ENCODE measurements around the gene EIF1AX.
"Not testable (repeated sequence)": the region's sequence is repeated elsewhere in the genome, so short reads cannot be mapped to it uniquely, and the experiment has no call there.

Gene EIF1AX

GRCh38 chrX:20141281-20142220 is at the start of gene EIF1AX:
Gene EIF1AX (minus strand): TSS chrX:20141838. CDS start chrX:20141640, 198 bp downstream.
- peak; percentile 95 for DNase-seq (ENCODE audit: low spot score)

DNA sequence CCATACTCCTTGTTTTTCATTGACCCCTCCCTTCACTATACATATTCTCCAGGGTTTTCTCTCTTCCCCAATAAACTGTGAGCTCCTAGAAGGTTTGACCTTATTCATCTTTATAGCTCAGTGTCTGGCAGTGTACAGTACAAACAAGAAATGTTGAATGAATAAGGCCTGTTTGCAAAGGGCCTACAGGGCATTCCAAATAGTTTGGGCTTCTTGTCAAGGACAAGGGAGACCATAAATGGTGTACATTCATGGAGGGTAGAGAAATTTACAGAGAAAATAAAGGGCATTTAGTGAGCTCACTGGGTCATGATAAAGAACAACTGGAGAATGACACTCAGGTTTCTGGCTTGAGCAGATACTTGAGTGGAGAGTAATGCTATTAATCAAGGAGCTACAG is 47.5 kb upstream of the EIF1AX start:
- no peak for DNase-seq (ENCODE audit: low spot score)

DNA sequence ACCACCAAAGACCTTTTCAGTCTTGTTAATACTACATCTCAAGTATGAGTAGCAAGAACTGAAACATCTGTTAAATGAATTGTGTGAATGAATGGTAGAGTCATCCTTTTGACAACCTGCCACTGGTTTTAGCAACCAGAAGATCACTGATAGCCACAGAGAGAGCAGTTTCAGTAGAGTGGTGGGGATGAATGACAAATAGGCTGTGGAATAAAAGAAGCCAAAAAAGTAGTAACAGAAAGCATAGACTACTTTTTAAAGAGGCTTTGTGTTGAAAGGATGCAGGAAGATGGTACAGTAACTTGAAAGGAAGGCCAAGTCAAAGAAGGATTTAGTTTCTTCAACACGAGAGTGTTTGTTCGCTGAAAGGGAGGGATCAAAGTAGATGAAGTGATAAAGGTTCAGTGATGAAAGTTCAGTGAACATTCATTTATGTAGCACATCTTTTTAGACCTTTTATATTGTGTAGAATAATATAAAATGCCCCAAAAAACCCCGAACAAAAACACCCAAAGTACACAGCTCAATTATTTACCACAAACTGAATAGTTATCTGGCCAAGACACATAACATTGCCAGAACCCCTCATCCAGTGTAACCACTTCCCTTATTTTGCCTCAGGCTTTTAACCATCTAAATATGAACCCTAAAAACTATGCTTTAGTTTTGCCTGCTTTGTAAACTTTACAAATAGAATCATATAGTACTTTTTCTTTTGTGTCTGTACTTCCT is 40.1 kb upstream of the EIF1AX start:
- DNase-seq (ENCODE audit: low spot score): no peak

GRCh38 chrX:20177093-20177492 is 35.5 kb upstream of the EIF1AX start:
- no peak for DNase-seq (ENCODE audit: low spot score)

- DNase-seq (ENCODE audit: low spot score): no peak
Measured at GRCh38 chrX:20173856-20174255, 32.2 kb upstream of the EIF1AX start.

DNA sequence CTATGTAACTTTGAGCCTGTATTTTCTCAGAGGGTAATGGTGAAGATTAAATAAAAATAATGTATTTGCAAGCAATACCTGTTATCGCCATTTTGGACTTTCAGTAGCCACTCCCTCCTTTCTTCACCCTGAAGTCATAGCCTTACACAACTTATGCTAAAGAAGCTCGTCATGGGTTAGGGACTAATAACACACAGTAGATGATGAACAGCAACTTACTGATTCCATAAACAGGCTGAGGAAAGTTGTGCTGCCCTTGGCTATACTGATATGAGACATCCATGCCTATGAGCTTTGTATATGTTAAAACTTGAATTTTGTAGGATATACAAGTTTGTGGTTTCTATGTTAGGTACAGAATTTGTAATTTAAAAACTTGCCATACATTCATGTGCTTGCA is 31.7 kb upstream of the EIF1AX start:
- no peak for DNase-seq (ENCODE audit: low spot score)

DNA sequence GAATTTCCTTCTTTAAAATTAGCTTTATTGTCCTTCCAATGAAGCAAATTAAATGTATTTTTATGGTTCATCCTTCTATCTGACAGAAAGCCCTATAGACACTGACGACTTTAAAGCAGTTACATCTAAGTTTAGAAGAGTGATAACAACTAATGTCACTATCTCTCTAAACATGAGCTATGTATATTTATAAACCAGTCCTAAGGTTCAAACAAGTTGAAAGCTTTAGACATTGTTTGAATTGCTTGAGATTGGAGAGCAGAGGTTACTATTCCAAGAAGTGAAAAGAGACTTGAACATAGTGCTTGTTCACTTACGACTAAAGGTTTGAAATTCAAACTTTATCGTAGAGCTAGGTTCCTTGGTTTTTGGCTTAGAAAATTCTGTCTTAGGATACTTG is 30.2 kb upstream of the EIF1AX start:
- no peak for DNase-seq (ENCODE audit: low spot score)

DNA sequence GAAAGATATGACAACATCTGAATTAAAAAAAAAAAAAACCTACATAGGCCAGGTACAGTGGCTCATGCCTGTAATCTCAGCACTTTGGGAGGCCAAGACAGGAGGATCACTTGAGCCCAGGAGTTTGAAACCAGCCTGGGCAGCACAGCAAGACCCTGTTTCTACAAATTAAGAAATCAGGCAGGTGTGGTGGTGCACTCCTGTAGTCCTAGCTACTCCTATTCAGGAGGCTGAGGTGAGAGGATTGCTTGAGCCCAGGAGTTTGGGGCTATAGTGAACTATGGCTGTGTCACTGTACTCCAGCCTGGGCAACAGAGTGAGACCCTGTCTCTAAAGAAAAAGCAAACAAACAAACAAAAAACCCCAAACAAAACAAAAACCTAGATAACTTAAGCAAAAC is 20.9 kb upstream of the EIF1AX start:
- not testable (repeated sequence) for DNase-seq (ENCODE audit: low spot score)

DNA sequence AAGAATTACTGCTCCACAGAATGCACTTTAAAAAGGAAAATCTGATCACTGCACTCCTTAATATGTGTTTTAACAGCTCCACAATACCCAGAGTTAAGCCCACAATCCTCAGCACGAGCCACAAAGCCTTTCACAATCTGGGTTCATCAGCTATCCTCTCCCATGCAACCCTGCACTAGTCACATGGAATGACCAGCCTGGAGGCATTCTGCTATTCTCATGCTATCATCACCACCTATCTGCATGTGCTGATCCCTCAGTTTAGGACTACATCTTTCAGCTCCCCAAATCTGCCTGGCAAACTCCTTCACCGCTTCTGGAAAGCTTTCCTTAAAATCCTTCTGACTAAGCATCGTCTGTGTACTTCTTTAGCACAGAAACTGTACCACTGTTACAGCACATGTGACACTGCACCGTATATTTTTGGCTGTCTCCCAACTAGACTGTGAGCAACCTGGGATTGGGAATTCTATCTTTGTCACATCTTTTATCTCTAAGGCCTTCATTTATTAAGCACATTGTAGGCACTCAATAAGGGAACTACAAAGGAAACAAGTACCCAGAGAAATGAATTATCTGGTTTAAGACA is 18.3 kb upstream of the EIF1AX start:
- no peak for DNase-seq (ENCODE audit: low spot score)

DNA sequence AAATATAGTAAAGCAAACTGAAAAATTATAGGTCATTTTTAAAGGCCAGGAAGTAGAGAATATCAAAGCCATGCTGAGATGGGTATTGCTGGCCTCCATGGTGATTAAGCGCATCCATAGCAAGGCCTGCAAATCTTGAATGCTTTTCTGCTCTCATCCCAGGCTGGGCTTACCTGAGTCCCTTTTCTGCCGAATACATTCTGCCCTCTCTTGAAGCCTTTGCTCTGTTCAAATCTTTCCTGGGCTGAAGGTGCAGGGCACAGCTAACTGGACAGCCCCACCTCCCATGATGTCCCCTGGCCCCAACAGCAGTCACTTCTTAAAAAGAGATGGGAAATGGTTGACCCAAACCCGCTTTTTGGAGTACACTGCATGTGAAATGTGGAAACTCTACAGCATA is 10.1 kb upstream of the EIF1AX start:
- no peak for DNase-seq (ENCODE audit: low spot score)

GRCh38 chrX:20149326-20149725 is 7.7 kb upstream of the EIF1AX start:
- no peak for DNase-seq (ENCODE audit: low spot score)

DNA sequence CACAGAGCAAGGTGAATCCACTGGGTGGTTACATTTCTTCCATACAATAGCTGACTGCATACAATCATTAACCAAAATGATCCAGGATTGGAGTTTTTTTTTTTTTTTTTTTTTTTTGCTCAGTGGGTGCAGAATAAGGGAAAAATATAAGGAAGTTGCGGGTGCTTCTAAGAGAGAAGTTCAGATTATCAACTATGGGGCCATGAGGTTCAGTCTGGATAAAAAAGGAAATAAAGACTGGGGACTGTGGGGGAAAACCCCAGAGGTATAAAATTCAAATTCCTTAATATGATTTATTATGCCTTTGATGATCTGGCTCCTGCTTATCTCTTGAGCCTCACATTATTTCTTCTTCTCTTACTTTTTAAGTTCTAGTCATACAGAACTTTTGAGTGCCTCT is 5.9 kb upstream of the EIF1AX start:
- no peak for DNase-seq (ENCODE audit: low spot score)

DNA sequence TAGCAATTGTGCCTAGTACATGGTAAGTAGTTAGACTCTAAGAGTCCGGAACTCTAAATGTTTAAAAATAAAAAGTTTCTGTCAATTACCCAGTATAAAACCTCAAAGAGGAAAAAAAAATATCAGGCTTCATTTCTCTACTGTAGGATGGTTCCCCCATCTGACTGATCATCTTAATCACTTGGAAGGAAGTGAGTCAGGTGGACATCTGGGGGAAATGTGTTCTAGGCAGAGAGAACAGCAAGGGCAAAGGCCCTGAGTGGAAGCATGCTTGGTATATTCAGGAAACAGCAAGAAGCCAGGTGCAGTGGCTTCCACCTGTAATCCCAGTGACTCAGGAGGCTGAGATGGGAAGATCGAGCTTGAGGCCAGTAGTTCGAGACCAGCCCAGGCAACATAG is 2.9 kb upstream of the EIF1AX start:
- DNase-seq (ENCODE audit: low spot score): no peak

DNA sequence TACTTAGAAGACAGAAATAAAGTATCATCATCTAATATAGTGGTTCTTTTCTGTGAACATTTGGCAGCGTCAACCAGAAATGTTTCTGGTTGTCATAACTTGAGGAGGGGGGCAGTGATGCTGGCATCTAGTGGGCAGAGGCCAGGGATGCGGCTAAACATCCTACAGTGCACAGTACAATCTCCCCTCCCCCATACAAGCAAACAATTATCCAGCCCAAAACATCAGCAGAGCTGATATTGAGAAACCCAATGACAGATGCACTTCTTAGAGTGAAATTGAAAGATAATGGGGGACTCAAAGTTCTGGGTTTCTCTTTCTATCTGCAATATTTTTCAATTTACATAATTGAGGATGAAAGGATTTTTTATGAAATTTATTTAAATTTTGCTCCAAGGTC is 1.9 kb upstream of the EIF1AX start:
- no peak for DNase-seq (ENCODE audit: low spot score)

- no peak for DNase-seq (ENCODE audit: low spot score)
Measured at GRCh38 chrX:20143111-20143510, 1.5 kb upstream of the EIF1AX start.

GRCh38 chrX:20140420-20140819 is 1.2 kb downstream of the EIF1AX start:
- no peak for DNase-seq (ENCODE audit: low spot score)

GRCh38 chrX:20139966-20140365 is 1.7 kb downstream of the EIF1AX start:
- no peak for DNase-seq (ENCODE audit: low spot score)

- no peak for DNase-seq (ENCODE audit: low spot score)
Measured at GRCh38 chrX:20135944-20136343, 5.7 kb downstream of the EIF1AX start.

- DNase-seq (ENCODE audit: low spot score): no peak
Measured at GRCh38 chrX:20132666-20133065, 9.0 kb downstream of the EIF1AX start.

DNA sequence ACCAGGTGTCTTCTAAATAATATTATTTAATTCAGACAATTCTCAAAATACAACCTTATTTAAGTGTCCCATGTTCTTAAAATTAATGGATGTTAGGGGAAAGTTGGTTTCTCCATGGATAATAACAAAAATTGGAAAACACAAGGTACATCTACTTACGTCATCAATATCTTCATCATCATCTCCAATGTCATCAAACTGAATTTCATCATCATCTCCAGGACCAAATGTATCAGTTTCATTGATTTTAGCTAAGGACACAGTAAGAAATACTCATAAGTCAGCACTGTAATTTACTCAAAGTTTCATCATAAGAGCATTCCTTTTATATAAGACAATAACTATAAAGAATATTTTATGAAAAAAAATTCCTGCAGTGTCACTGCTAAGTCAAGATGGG is 11.3 kb downstream of the EIF1AX start:
- no peak for DNase-seq (ENCODE audit: low spot score)

- DNase-seq (ENCODE audit: low spot score): no peak
Measured at GRCh38 chrX:20129547-20129946, 12.1 kb downstream of the EIF1AX start.

GRCh38 chrX:20128670-20129069 is 13.0 kb downstream of the EIF1AX start:
- DNase-seq (ENCODE audit: low spot score): no peak

- not testable (repeated sequence) for DNase-seq (ENCODE audit: low spot score)
Measured at GRCh38 chrX:20127440-20127839, 14.2 kb downstream of the EIF1AX start.
